ENCODE measurements around the gene SSUH2.
"Not testable (repeated sequence)": the region's sequence is repeated elsewhere in the genome, so short reads cannot be mapped to it uniquely, and the experiment has no call there.

Gene SSUH2, protein sequence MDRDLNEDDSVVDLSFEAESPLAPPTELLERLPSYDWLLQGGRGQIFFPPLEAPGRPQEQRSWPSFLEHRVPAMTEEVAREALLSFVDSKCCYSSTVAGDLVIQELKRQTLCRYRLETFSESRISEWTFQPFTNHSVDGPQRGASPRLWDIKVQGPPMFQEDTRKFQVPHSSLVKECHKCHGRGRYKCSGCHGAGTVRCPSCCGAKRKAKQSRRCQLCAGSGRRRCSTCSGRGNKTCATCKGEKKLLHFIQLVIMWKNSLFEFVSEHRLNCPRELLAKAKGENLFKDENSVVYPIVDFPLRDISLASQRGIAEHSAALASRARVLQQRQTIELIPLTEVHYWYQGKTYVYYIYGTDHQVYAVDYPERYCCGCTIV

GRCh38 chr3:8644748-8645390 lies at the start of gene SSUH2:
Gene SSUH2 (minus strand): TSS chr3:8644798. CDS start chr3:8644758, 40 bp downstream.
- no peak for DNase-seq (ENCODE audit: low spot score)

DNA sequence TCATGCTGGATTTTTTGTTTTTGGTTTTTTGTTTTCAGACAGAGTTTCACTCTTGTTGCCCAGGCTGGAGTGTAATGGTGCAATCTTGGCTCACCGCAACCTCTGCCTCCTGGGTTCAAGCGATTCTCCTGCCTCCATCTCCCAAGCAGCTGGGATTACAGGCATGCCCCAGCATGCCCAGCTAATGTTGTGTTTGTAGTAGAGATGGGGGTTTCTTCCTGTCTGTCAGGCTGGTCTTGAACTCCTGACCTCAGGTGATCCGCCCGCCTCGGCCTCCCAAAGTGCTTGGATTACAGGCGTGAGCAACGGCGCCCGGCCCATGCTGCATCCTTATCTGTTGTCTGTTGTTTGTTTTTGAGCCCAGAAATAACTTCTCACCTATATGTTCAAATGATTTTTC lies 46.7 kb upstream of the SSUH2 start:
- DNase-seq (ENCODE audit: low spot score): not testable (repeated sequence)

- not testable (repeated sequence) for DNase-seq (ENCODE audit: low spot score)
Measured at GRCh38 chr3:8684992-8685391, 40.4 kb upstream of the SSUH2 start.

- DNase-seq (ENCODE audit: low spot score): not testable (repeated sequence)
Measured at GRCh38 chr3:8682850-8683574, 38.4 kb upstream of the SSUH2 start.

GRCh38 chr3:8681881-8682538 lies 37.4 kb upstream of the SSUH2 start:
- not testable (repeated sequence) for DNase-seq (ENCODE audit: low spot score)

GRCh38 chr3:8681349-8681748 lies 36.8 kb upstream of the SSUH2 start:
- no peak for DNase-seq (ENCODE audit: low spot score)

- not testable (repeated sequence) for DNase-seq (ENCODE audit: low spot score)
Measured at GRCh38 chr3:8679817-8680553, 35.4 kb upstream of the SSUH2 start.

GRCh38 chr3:8678751-8679150 lies 34.2 kb upstream of the SSUH2 start:
- no peak for DNase-seq (ENCODE audit: low spot score)

- not testable (repeated sequence) for DNase-seq (ENCODE audit: low spot score)
Measured at GRCh38 chr3:8677258-8677657, 32.7 kb upstream of the SSUH2 start.

DNA sequence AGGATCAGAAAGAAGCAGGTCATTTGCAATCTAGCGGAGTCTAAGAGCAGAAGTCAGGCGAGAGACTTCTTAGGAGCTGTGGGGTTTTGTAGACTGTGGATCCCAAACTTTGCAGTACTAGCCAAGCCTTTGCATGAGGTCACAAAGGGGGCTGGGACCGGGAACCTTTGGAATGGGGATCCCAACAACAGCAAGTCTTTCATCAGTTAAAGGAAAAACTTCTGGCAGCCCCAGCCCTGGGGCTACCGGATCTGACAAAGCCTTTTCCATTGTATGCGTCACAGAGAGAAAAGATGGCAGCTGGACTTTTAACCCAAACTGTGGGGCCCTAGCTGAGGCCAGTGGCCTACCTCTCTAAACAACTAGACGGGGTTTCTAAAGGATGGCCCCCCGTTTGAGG lies 31.0 kb upstream of the SSUH2 start:
- not testable (repeated sequence) for DNase-seq (ENCODE audit: low spot score)

GRCh38 chr3:8673083-8673737 lies 28.6 kb upstream of the SSUH2 start:
- DNase-seq (ENCODE audit: low spot score): no peak

GRCh38 chr3:8669019-8669418 lies 24.4 kb upstream of the SSUH2 start:
- no peak for DNase-seq (ENCODE audit: low spot score)

GRCh38 chr3:8668216-8668615 lies 23.6 kb upstream of the SSUH2 start:
- DNase-seq (ENCODE audit: low spot score): no peak

GRCh38 chr3:8667463-8668091 lies 23.0 kb upstream of the SSUH2 start:
- DNase-seq (ENCODE audit: low spot score): no peak

DNA sequence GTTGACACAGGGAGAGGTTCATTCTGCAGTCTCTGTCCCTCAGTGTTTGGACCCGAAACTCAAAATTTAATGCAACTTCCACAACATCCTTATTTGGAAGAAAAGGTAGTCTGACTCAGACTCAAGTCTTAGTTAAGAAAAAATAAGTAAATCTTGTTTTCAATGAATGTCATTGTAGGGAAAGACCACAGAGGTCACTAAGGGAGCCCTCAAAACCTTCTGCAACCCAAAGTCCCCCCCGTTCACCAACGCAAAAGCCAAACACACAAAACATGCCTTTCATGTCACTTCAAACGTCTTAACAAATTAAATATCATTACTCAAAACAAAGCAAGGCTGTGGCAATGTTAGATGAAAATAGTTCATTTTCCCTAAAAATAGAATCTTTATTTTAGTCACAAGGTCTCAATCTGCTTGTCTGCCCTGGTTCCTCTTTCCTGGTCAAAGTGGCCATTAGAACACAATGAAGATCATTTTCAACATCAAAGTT lies 20.9 kb upstream of the SSUH2 start:
- no peak for DNase-seq (ENCODE audit: low spot score)

DNA sequence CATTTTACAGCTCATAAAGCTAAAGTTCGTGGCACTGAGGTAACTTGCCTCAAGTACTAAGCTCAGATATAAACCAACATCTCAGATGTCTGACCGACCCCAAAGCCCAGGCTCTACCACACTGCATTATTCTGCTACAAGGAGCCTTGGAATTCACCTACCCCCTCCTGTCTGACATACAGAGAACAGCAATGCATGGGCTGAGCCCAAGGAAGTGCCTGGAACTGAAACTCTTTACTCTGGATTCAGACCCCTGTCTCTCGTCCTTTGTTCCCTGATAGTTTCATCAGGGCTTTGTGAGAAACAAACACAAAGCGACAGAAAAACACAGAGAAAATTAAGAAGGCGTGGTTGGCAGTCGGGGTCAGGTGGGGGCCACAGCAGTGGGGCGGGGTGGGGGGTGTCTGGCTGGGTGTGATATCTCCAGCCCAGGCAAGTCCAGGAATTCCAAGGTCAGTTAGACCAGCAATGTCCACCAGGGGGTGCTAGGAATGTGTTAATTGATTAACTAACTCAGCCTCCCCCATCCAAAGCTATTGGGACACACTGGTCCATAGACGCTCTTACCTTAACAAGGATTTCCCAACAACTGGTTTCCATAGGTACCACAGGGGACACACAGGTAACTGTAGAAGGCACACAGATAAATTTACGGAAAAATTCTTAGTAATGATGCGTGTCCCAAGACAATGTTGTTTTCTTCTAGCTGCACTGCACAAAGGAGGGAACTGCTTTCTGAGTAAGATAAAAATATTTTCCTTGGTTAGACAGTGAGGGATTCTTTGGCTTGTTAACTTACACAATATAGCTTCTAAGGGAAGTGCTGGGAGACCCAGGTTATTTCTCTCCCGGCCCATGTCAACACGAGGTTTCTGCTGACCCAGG lies 18.8 kb upstream of the SSUH2 start:
- peak; percentile 30 for DNase-seq (ENCODE audit: low spot score)

GRCh38 chr3:8662594-8662993 lies 18.0 kb upstream of the SSUH2 start:
- DNase-seq (ENCODE audit: low spot score): no peak

- DNase-seq (ENCODE audit: low spot score): no peak
Measured at GRCh38 chr3:8660175-8661118, 15.8 kb upstream of the SSUH2 start.
